ENCODE results near the gene ATP2B1. TPM values are rescaled to one million over a fixed set of nuclear protein-coding genes. Genes with fewer than 3 reads are reported as not detected.
A peak's percentile ranks its signal among the peaks of the same experiment; 100 is the strongest.
"Not testable (repeated sequence)": the region's sequence is repeated elsewhere in the genome, so short reads cannot be mapped to it uniquely, and the experiment has no call there.

Gene ATP2B1
- 10 to 100 TPM; 14.9 to 18.5 TPM for total RNA-seq

GRCh38 chr12:89708565-89709156, at the start of gene ATP2B1:
Gene ATP2B1 (minus strand): TSS chr12:89708838. CDS start chr12:89655886, 52,952 bp downstream.
- Histone ChIP-seq H3K9me3 (no peaks in the 10 kb centered on the region), H3K27ac (peak within 1 kb of the TSS; percentile 97 to 99), H3K27me3 (no peaks in the 10 kb centered on the region), H3K4me3 (peak within 1 kb of the TSS; percentile 91 to 93), H3K4me1 (peaks cover 0 to 12% of the 10 kb centered on the region in 2 donors), H3K36me3 (no peaks in the 10 kb centered on the region)
- TF ChIP-seq CTCF (IDR thresholded peaks at IDR 0.05), result no peak
- peak; percentile 78 for DNase-seq (ENCODE audit: low spot score)

GRCh38 chr12:89757987-89758386, 49.3 kb upstream of the ATP2B1 start:
- H3K27ac ChIP-seq; H3K36me3 ChIP-seq; H3K9me3 ChIP-seq; H3K4me1 ChIP-seq; H3K27me3 ChIP-seq; H3K4me3 ChIP-seq; DNase-seq (ENCODE audit: low spot score): not testable (repeated sequence)

- no peak for TF ChIP-seq CTCF (IDR thresholded peaks at IDR 0.05)
- Histone ChIP-seq H3K27me3 (no peaks in the 10 kb centered on the region), H3K9me3 (no peaks in the 10 kb centered on the region), H3K27ac (peak overlapping the region in 1 of 2 donors; percentile 43), H3K36me3 (no peaks in the 10 kb centered on the region), H3K4me3 (no peak overlapping the region), H3K4me1 (no peaks in the 10 kb centered on the region)
- no peak for DNase-seq (ENCODE audit: low spot score)
These were observed 48.2 kb upstream of the ATP2B1 start for GRCh38 chr12:89756585-89757398.

GRCh38 chr12:89756194-89756584, 47.6 kb upstream of the ATP2B1 start:
- H3K9me3 ChIP-seq, result no peaks in the 10 kb centered on the region
- no peak for TF ChIP-seq CTCF (IDR thresholded peaks at IDR 0.05)
- no peaks in the 10 kb centered on the region for H3K4me1 ChIP-seq
- no peaks in the 10 kb centered on the region for H3K36me3 ChIP-seq
- H3K27ac ChIP-seq, result no peak overlapping the region
- no peak overlapping the region for H3K4me3 ChIP-seq
- no peak for DNase-seq (ENCODE audit: low spot score)
- H3K27me3 ChIP-seq, result no peaks in the 10 kb centered on the region

GRCh38 chr12:89753997-89754396, 45.4 kb upstream of the ATP2B1 start:
- DNase-seq (ENCODE audit: low spot score), result no peak
- H3K4me1 ChIP-seq, result no peaks in the 10 kb centered on the region
- H3K36me3 ChIP-seq, result no peaks in the 10 kb centered on the region
- H3K27ac ChIP-seq, result no peak overlapping the region
- no peaks in the 10 kb centered on the region for H3K27me3 ChIP-seq
- no peaks in the 10 kb centered on the region for H3K9me3 ChIP-seq
- H3K4me3 ChIP-seq, result no peak overlapping the region
- TF ChIP-seq CTCF (IDR thresholded peaks at IDR 0.05), result no peak

- no peak for TF ChIP-seq CTCF (IDR thresholded peaks at IDR 0.05)
These were observed 43.7 kb upstream of the ATP2B1 start for GRCh38 chr12:89752341-89752740.

More at GRCh38 chr12:89752341-89752740, 43.7 kb upstream of the ATP2B1 start:
- Histone ChIP-seq H3K36me3 (no peaks in the 10 kb centered on the region), H3K4me1 (no peaks in the 10 kb centered on the region), H3K27ac (no peak overlapping the region), H3K9me3 (no peaks in the 10 kb centered on the region), H3K4me3 (no peak overlapping the region), H3K27me3 (no peaks in the 10 kb centered on the region)
- no peak for DNase-seq (ENCODE audit: low spot score)

All from right atrium auricular region (tissue), 2 donors.